Tibial nerve (tissue), 3 donors: Measurements from ENCODE around the gene INSYN2B.

ENCODE experiments used
- CTCF ChIP-seq, 5 experiments: fragments of 200-600 bp in 3 of 5; fragments of 450-650 bp in 2 of 5; sonication (generic) in 3 of 5; IDR thresholded peaks; one replicate each; pipeline ENCODE4 v1.5.1; 2016 to 2019; ENCODE audit warnings: antibody characterized with exemption in 5 of 5, mild to moderate bottlenecking in 3 of 5, moderate library complexity in 2 of 5
- POLR2A ChIP-seq, 2 donors: fragments of 450-650 bp; IDR thresholded peaks; one replicate each; pipeline ENCODE4 v1.6.1; 2017; ENCODE audit warnings: antibody characterized with exemption in 2 of 2, mild to moderate bottlenecking in 2 of 2, moderate library complexity in 2 of 2

- TF ChIP-seq CTCF (IDR thresholded peaks at IDR 0.05) (no peak), POLR2A (IDR thresholded peaks at IDR 0.05) (no peak)
Observed at GRCh38 chr5:169850409-169850808, 129.9 kb downstream of the INSYN2B start.
